Activated naive CD8-positive, alpha-beta T cell treated with anti-CD3 and anti-CD28 coated beads, Interleukin-2, amount 10 ng/mL, durations not matched to agents 7 days and 5 days (primary cell): ENCODE results near the gene PAK2. TPM values are rescaled to one million over a fixed set of nuclear protein-coding genes. Genes with fewer than 3 reads are reported as not detected.
"Not testable (repeated sequence)": the region's sequence is repeated elsewhere in the genome, so short reads cannot be mapped to it uniquely, and the experiment has no call there.

Source experiments
- ATAC-seq: fragments of 150-1000 bp; cut with Tn5 transposase; one replicate; pipeline ENCODE4 v1.10.0; 2021; ENCODE audit warnings: low read depth, moderate library complexity
- POLR2A ChIA-PET: fragments of 350-600 bp; sonication (Branson Sonifier 250); formaldehyde crosslinking; loops from one replicate; lab custom pipeline; 2021; ENCODE audit warnings: antibody characterized with exemption; lab: Charles Lee
- DNase-seq: peaks from one replicate; pipeline ENCODE4 v3.0.0; 2021
- H3K27ac Mint-ChIP-seq: one replicate; pipeline ENCODE4 v1.8.0; 2022; ENCODE audit warnings: mild to moderate bottlenecking, mixed read lengths
- H3K27me3 Mint-ChIP-seq: one replicate; pipeline ENCODE4 v1.8.0; 2022; ENCODE audit warnings: mild to moderate bottlenecking, moderate library complexity, mixed read lengths
- H3K36me3 Mint-ChIP-seq: one replicate; pipeline ENCODE4 v1.8.0; 2021; ENCODE audit warnings: mild to moderate bottlenecking, mixed read lengths
- H3K4me1 Mint-ChIP-seq: one replicate; pipeline ENCODE4 v1.8.0; 2021; ENCODE audit warnings: mixed read lengths
- H3K4me3 Mint-ChIP-seq: one replicate; pipeline ENCODE4 v1.8.0; 2022; ENCODE audit warnings: mild to moderate bottlenecking, moderate library complexity, mixed read lengths
- H3K9me3 Mint-ChIP-seq: one replicate; pipeline ENCODE4 v1.8.0; 2021; ENCODE audit warnings: mixed read lengths
- total RNA-seq, 2 experiments: library from RNA; stranded (reverse); gene quantifications; one replicate each; pipeline ENCODE4 v1.2.3, GENCODE V29; 2021

Gene PAK2
- total RNA-seq, 2 experiments from 2014 or later: 77.2 to 81.3 TPM

GRCh38 chr3:196711838-196712513, 27.7 kb upstream of the PAK2 start, which contains the start of the genes CEP19 and PIGX:
TSS of gene CEP19 (minus strand) at chr3:196712250. CDS start at chr3:196708657, 3,593 bp downstream.
TSS of gene PIGX (plus strand) at chr3:196712377.
- peak within 1 kb of the TSS; percentile 95 for H3K27ac Mint-ChIP-seq
- H3K4me3 Mint-ChIP-seq: peak within 1 kb of the TSS; percentile 95
- peaks cover 24% of the 10 kb centered on the region for H3K4me1 Mint-ChIP-seq
- DNase-seq (peak; percentile 96), ATAC-seq (peak; percentile 81)
- H3K27me3 Mint-ChIP-seq: no peaks in the 10 kb centered on the region
- POLR2A ChIA-PET: interaction anchor here (0.6 to 3.5 kb wide), 10 partner anchors 9 to 848 kb away, joined by 3 to 28 read pairs (median 4); partner anchors contain the start of genes DYNLT2B, FBXO45, NRROS and PAK2
- H3K9me3 Mint-ChIP-seq: no peaks in the 10 kb centered on the region
- H3K36me3 Mint-ChIP-seq: peaks cover 5% of the 10 kb centered on the region

- ATAC-seq: peak; percentile 55
These were observed 26.9 kb upstream of the PAK2 start for GRCh38 chr3:196712514-196713413.

GRCh38 chr3:196717162-196717561, 22.5 kb upstream of the PAK2 start:
- H3K27me3 Mint-ChIP-seq, H3K27ac Mint-ChIP-seq, H3K4me3 Mint-ChIP-seq, DNase-seq, ATAC-seq, H3K9me3 Mint-ChIP-seq, POLR2A ChIA-PET: not testable (repeated sequence)
- Mint-ChIP-seq H3K36me3 (peaks cover 35% of the 10 kb centered on the region), H3K4me1 (peaks cover 17% of the 10 kb centered on the region)

More at GRCh38 chr3:196712514-196713413, 26.9 kb upstream of the PAK2 start:
- no peak for DNase-seq
- POLR2A ChIA-PET: interaction anchor here (0.6 to 3.5 kb wide), 11 partner anchors 8 to 847 kb away, joined by 3 to 28 read pairs (median 4); partner anchors contain the start of genes DYNLT2B, FBXO45, NRROS and PAK2
- H3K4me3 Mint-ChIP-seq: peak overlapping the region; percentile 88
- no peaks in the 10 kb centered on the region for H3K27me3 Mint-ChIP-seq
- peak overlapping the region; percentile 85 for H3K27ac Mint-ChIP-seq
- H3K36me3 Mint-ChIP-seq: peaks cover 10% of the 10 kb centered on the region
- H3K4me1 Mint-ChIP-seq: peaks cover 26% of the 10 kb centered on the region
- H3K9me3 Mint-ChIP-seq: no peaks in the 10 kb centered on the region

DNA sequence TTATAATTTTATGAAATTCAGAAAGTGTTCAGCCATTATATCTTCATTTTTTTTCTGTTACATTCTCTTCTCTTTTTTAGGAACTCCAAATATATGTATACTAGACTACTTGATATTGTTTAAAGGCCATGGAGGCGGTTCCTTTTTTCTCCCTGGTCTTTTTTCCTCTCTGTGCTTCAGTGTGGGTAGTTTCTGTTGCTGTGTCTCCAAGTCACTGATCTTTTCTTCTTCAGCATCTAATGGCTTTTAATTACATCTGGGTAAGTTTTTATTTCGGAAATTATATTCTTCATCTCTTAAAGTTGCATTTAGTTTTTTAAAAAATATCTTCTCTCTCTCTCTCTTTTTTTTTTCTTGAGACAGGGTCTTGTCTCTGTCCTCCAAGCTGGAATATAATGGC, 18.6 kb upstream of the PAK2 start:
- no peak for ATAC-seq
- peaks cover 52% of the 10 kb centered on the region for H3K36me3 Mint-ChIP-seq
- H3K4me1 Mint-ChIP-seq: peaks cover 4% of the 10 kb centered on the region
- H3K9me3 Mint-ChIP-seq: peaks cover 6% of the 10 kb centered on the region
- H3K4me3 Mint-ChIP-seq: no peak overlapping the region
- POLR2A ChIA-PET: interaction anchor here (1.6 kb wide), 1 partner anchor 9 kb away, joined by 4 read pairs; the partner anchor contains the start of genes CEP19 and PIGX
- no peak for DNase-seq
- no peaks in the 10 kb centered on the region for H3K27me3 Mint-ChIP-seq
- no peak overlapping the region for H3K27ac Mint-ChIP-seq

- ATAC-seq (peak; percentile 78), DNase-seq (no peak)
- Mint-ChIP-seq H3K4me3 (no peak overlapping the region), H3K36me3 (peaks cover 49% of the 10 kb centered on the region), H3K4me1 (peaks cover 7% of the 10 kb centered on the region), H3K27ac (no peak overlapping the region), H3K9me3 (no peaks in the 10 kb centered on the region), H3K27me3 (no peaks in the 10 kb centered on the region)
- POLR2A ChIA-PET: interaction anchor here (1.8 kb wide), 1 partner anchor 13 kb away, joined by 8 read pairs; the partner anchor contains the start of gene PAK2
These were observed 12.6 kb upstream of the PAK2 start for GRCh38 chr3:196726788-196727675.

- DNase-seq (no peak), ATAC-seq (no peak)
- H3K9me3 Mint-ChIP-seq: peaks cover 3% of the 10 kb centered on the region
- peaks cover 32% of the 10 kb centered on the region for H3K36me3 Mint-ChIP-seq
- POLR2A ChIA-PET: no interaction called here
- no peak overlapping the region for H3K27ac Mint-ChIP-seq
- peaks cover 10% of the 10 kb centered on the region for H3K4me1 Mint-ChIP-seq
- H3K27me3 Mint-ChIP-seq: no peaks in the 10 kb centered on the region
- H3K4me3 Mint-ChIP-seq: no peak overlapping the region
These were observed 3.9 kb upstream of the PAK2 start for GRCh38 chr3:196735751-196736150.

- POLR2A ChIA-PET: interaction anchor here (0.7 kb wide), 1 partner anchor 128 kb away, joined by 4 read pairs; no protein-coding TSS in a partner anchor
- Mint-ChIP-seq H3K4me1 (peaks cover 15% of the 10 kb centered on the region), H3K27ac (no peak overlapping the region), H3K4me3 (no peak overlapping the region), H3K36me3 (peaks cover 26% of the 10 kb centered on the region), H3K9me3 (peaks cover 3% of the 10 kb centered on the region), H3K27me3 (no peaks in the 10 kb centered on the region)
- DNase-seq (no peak), ATAC-seq (no peak)
These were observed 2.8 kb upstream of the PAK2 start for GRCh38 chr3:196736670-196737374.

DNA sequence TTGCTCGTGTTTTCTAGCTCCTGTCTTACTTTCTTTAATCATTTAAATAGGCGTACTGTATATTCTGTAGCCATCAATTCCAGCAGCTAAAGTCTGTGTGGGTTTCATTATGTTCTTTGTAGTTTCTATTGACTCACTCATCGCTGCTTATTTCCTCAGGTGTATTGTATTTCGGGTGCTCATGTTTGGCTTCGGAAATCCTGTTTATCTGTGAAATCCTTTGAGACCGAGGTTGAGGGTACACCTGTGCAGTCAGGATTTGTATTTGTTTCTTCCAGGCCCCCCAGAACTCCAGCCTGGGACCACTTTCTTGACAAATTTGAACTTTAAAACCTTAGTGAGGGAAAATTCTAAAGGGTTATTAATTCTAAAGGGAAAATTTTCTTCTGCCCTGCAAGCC, 2.0 kb upstream of the PAK2 start:
- DNase-seq (no peak), ATAC-seq (no peak)
- POLR2A ChIA-PET: no interaction called here
- Mint-ChIP-seq H3K27ac (no peak overlapping the region), H3K27me3 (no peaks in the 10 kb centered on the region), H3K4me3 (no peak overlapping the region), H3K9me3 (peaks cover 3% of the 10 kb centered on the region), H3K36me3 (peaks cover 24% of the 10 kb centered on the region), H3K4me1 (peaks cover 16% of the 10 kb centered on the region)

DNA sequence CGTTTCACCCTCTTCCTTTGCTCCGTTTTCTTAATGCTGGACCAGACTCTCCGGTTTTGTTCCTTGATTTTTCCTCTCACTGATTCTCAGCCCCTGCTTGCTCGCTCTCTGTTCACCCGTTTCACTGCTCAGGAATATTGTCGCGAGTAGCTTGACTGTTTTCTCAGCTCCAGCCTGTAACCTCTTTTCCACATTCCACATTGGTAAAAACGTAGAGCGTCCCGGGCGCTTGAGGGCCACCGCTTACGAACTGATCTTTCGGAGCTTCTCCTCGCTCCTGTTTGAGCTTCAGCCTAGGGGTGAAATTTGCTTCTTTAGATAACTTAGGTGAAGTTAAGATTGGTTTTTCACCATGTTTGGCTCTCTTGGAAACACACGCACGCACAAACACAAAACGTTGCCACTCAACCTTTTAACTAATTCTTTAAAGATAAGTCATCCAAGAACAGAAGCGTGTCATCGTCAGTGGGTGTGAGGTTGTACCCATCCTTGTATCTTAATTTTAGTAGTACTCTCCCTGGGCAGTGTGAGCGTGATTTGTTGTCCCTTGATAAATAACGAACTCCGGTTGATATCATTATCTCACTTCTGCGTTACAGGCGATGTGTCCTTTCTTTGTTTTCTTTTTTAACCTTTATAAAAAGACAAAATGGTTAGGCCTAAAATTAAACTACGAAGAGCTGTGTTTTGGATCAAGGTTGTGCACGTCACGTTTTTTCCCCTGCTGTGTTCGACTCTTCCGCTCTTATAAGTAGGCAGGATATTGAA, 1.0 kb downstream of the PAK2 start:
- Mint-ChIP-seq H3K9me3 (peaks cover 3% of the 10 kb centered on the region), H3K4me1 (peaks cover 19% of the 10 kb centered on the region), H3K36me3 (peaks cover 22% of the 10 kb centered on the region), H3K27me3 (no peaks in the 10 kb centered on the region), H3K27ac (peak overlapping the region; percentile 96), H3K4me3 (peak overlapping the region; percentile 98)
- ATAC-seq: no peak
- no peak for DNase-seq
- POLR2A ChIA-PET: interaction anchor here (1.2 to 3.1 kb wide), 9 partner anchors 15 to 289 kb away, joined by 4 to 28 read pairs (median 4); partner anchors contain the start of genes CEP19, FBXO45, MELTF and PIGX

DNA sequence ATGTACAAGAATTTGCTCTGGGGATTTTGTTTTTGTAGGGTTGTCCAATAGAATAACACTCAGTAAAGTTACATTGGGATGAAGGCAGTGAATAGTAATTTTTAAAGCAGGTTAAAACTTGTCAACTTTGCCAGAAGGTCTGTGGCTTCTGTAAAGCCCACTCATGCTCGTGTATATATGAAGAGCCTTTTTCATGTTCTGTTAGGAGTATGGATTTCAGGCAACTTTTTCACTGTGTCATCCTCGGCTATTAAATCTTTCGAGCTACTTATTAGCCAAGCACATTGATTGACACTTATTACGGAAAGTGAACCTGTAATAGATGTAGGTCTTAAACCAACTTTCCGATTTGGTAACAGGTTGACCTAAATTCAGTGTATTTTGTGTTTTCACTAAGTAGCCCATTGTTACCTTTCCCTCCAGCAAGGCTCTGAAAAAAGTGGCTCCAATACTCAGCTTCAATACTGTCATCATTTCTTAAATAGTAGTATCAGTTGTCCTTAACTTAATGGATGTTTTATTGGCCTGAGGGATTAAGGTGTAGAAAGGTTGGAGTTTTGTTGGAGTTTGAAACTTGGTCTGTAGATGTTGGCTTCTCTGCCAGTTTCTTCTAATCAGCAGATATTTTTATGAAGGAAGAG, 1.7 kb downstream of the PAK2 start:
- POLR2A ChIA-PET: interaction anchor here (1.5 to 3.1 kb wide), 5 partner anchors 16 to 173 kb away, joined by 4 to 28 read pairs (median 8); partner anchors contain the start of genes CEP19, FBXO45, PIGX and SENP5
- Mint-ChIP-seq H3K27ac (peak overlapping the region; percentile 96), H3K4me3 (peak overlapping the region; percentile 98), H3K36me3 (peaks cover 26% of the 10 kb centered on the region), H3K27me3 (no peaks in the 10 kb centered on the region), H3K4me1 (peaks cover 19% of the 10 kb centered on the region), H3K9me3 (peaks cover 3% of the 10 kb centered on the region)
- no peak for DNase-seq
- ATAC-seq: no peak

DNA sequence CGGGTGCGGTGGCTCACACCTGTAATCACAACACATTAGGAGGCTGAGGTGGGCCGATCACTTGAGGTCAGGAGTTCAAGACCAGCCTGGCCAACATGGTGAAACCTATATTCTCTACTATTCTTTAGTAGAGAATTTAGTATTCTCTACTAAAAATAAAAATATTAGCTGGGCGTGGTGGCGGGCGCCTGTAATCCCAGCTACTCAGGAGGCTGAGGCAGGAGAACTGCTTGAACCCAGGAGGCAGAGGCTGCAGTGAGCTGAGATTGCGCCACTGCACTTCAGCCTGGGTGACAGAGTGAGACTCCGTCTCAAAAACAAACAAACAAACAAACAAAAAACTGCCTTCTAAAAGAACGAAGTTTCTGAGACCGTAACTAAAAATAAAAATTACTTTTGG, 3.9 kb downstream of the PAK2 start:
- H3K27me3 Mint-ChIP-seq, DNase-seq, H3K4me3 Mint-ChIP-seq, ATAC-seq, POLR2A ChIA-PET, H3K9me3 Mint-ChIP-seq, H3K27ac Mint-ChIP-seq: not testable (repeated sequence)
- Mint-ChIP-seq H3K36me3 (peaks cover 32% of the 10 kb centered on the region), H3K4me1 (peaks cover 24% of the 10 kb centered on the region)
